NCI-H2029 treated with DMSO at 0.1 percent for 48 hours (cell line): ENCODE results near the gene CBFA2T2.
A peak's percentile ranks its signal among the peaks of the same experiment; 100 is the strongest.
"Not testable (repeated sequence)": the region's sequence is repeated elsewhere in the genome, so short reads cannot be mapped to it uniquely, and the experiment has no call there.

Source experiments
- DNase-seq: peaks from one replicate; lab custom pipeline; 2025; lab: John Stamatoyannopoulos, UW

Gene CBFA2T2

DNA sequence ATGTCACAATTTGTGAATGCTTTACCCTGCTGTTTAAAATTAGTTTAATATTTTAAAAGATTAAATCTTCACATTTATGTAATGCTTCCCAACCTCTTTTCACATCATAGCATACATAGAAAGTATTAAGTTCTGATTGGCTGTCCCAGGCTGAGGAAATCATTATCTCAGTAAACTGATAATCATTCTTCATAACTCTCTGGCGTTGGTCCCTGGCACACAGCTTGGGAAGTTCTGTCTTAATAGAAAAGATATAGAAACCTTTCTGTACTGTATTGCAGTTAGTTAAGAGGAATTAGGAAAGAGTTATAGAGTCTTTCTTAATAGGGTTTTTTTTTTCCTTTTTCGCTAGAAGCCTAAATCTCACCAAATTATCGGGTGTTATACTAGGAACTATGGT, 85.4 kb downstream of the CBFA2T2 start:
- DNase-seq: no peak

DNA sequence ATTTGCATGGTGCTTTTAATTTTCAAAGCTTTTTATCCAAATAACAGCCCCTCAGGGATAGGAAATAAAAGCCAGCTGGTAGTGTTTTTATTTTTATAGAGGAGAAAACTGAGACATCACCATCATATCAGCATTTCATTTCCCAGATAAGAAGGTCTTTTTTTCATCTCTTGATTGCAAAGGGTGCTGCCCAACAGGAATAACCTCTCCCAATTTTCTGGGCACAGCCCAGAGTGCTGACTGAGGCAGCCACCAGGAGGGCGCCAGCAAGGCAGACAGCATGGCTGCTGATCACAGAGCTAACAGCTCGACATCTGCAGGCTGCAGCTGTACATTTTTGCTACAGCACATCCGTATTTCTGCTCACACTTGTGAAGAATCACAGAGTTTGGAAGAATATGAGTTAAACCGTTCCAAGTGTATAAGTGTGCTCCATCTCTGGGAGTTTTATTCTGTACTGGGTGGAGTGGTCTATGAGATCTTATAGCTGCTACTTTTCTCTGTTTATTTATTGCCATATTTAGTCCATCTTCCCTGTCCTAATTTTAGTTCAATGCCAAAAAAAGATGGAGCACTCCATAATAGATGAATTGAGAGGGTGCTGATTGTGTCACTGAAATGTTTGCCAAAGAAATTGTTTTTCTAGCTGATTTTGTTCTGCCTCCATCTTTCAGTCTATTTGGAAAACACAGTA, 86.7 kb downstream of the CBFA2T2 start:
- DNase-seq: no peak

DNA sequence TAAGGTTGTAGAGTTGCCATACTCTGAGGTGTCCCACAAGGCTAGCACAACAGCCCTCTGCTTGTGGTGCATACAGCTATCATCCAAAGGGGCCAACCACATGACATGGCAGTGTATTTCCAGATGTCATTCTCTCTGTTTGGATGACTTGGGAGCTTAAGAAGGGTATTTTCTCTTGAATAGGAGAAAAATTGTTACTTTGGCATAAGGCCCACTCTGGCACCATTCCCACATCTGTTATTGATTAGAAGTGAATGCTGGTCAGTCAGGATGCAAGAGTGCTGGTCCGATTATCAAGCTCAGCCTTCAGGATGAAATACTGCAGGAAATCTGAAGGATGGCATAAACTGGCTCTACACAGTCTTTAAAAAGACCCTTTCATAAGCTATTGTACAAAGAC, 88.6 kb downstream of the CBFA2T2 start:
- no peak for DNase-seq

DNA sequence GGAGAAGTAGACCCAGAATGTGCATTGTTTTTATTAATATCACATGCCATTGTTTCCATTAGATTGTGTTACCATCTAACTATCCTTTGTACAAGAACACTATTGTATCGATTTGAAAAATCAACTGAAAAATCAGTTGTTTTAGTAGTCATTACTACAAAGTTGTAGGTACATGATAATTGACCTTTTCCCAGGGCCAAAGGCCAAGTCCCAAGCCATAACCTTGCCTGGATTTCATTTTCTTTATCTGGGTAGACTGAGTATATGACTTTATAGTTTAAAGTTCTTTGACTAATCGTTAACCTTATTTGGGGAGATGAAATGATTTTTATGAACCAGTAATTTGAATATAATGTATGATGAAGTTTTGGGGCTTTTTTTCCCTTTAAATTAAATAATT, 93.2 kb downstream of the CBFA2T2 start:
- DNase-seq: no peak

- DNase-seq: no peak
These were observed 95.1 kb downstream of the CBFA2T2 start for GRCh38 chr20:33584976-33585375.

- DNase-seq: no peak
These were observed 95.5 kb downstream of the CBFA2T2 start for GRCh38 chr20:33585413-33585812.

DNA sequence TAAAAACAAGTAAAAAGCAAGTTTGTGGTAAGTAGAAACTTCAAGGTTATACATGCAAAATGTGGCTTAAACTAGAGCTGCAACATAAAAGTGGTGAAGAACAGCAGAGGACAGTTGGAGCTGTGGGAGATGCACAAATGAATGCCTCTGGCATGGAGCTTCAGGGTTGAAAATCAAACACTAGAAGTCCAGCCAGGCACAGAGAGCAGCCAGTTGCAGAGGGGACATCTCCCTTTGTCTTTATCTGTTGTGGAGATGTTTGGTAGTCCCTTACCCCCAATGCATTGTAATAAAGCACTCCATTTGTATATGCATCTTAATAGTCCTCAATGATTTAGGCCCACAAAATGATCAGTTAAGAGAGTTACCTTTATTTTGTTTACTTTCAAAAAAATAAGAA, 99.2 kb downstream of the CBFA2T2 start:
- DNase-seq: peak; percentile 30

GRCh38 chr20:33591901-33592300, 102.0 kb downstream of the CBFA2T2 start:
- not testable (repeated sequence) for DNase-seq

DNA sequence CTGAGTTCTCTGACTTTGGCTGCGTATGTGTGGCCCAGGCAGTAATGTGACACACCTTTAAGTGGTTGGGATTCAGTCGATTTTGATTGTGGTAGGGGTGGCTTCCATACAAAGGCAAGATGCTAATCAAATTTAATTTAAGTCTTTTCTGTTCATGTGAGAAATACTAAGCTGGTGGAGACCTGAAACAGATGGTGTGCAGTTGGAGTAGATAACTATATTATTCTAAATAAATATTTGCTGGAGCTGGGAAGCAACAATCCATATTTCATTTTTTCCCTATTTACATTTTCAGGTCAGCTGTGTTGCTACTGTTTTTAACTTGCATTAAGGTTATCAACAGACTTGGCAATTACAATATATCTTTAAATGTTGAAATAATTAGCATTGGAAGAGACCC, 104.8 kb downstream of the CBFA2T2 start:
- DNase-seq: no peak

GRCh38 chr20:33600414-33600813, 110.5 kb downstream of the CBFA2T2 start:
- DNase-seq: no peak

GRCh38 chr20:33600981-33601380, 111.1 kb downstream of the CBFA2T2 start:
- no peak for DNase-seq

DNA sequence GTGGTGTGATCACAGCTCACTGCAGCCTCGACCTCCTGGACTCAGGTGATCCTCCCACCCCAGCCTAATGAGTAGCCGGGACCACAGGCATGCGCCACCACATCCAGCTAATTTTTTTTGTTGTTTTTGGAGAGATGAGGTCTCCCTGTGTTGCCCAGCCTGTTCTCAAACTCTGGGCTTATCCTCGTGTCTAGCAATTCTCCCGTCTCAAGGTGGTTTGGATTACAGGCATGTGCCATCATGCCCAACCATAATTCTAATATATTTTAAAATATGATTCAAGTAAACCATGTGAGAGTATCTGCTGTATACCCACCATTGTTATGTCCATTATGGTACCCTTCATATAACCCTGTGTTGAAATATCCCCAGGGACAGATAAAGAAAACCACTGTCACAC, 112.0 kb downstream of the CBFA2T2 start:
- no peak for DNase-seq

DNA sequence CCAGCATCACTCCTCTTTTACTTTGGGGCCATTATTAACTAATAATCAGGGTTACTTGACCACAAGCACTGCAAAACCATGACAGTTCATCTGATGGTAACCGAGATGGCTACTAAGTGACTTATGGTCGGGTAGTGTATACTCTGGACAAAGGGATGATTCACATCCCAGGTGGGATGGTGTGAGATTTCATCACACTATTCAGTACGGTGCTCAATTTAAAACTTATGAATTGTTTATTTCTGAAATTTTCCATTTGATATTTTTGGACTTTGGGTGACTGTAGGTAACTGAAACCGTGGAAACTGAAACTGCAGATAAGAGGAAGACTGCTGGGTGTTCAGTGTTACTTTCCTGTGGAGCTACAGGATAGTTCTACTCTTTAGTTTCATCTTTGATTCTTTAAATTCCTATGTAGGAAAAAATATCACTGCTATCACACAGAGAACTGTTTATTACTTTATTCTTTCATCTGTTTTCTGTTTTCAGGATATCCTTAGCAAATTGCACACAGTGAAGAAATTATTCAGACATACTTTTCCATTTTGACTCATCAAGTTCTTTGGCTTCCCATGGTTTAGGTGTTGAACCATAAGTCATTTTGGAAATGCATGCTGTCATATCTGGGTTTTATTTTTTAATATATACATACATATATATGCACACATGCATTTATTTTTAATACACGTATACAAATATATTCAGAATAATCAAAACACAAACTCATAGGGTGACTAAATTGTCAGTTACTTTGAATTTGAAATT, 113.1 kb downstream of the CBFA2T2 start:
- no peak for DNase-seq

GRCh38 chr20:33604084-33604990, 114.4 kb downstream of the CBFA2T2 start:
- DNase-seq: no peak

DNA sequence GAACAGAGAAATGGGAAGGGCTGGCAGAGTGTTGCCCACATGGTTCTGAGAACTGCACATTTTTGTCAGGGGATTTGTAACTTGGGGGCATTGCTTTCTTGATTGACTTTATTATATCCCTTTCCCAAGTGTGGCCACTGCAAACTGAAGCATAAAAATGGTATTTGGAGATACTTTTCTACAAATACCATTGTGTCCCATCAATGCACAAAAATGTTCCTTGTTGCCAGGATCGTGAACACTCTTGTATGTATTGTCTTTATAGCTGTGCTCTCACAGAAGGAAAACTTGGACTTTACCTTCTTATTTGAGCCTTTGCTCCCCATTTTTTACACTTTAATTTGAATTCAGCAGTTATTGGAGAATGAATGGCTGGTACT, 115.1 kb downstream of the CBFA2T2 start:
- DNase-seq: no peak

DNA sequence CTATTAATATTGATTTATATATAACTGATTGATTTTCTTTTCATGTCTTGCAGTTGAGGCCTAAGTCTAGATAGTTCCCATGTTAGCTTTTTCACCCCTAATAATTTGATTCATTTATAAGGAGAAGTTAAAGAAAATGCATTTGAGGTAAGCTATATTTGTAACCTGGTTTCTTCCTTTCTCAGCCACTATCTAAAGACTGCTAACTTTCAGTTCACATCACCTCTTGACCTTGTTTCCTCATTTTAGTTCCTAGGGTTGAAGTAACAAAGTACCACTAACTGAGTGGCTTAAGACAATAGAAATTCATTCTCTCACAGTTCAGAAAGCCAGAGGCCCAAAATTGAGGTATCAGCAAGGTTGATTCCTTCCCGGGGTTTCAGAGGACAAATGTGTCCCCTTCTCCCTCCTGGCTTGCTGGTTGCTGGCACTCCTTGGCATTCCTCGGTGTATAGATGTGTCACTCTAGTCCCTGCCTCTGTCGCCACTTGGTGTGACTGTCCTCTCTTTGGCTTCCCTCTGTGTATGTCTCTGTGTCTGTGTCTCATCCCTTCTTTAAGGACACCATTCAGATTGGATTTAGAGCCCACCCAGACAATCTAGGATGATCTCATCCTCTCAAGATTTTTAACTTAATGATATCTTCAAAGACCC, 116.3 kb downstream of the CBFA2T2 start:
- no peak for DNase-seq

GRCh38 chr20:33609504-33609903, 119.6 kb downstream of the CBFA2T2 start:
- no peak for DNase-seq

GRCh38 chr20:33611106-33611505, 121.2 kb downstream of the CBFA2T2 start:
- no peak for DNase-seq

GRCh38 chr20:33612001-33612400, 122.1 kb downstream of the CBFA2T2 start:
- DNase-seq: no peak

DNA sequence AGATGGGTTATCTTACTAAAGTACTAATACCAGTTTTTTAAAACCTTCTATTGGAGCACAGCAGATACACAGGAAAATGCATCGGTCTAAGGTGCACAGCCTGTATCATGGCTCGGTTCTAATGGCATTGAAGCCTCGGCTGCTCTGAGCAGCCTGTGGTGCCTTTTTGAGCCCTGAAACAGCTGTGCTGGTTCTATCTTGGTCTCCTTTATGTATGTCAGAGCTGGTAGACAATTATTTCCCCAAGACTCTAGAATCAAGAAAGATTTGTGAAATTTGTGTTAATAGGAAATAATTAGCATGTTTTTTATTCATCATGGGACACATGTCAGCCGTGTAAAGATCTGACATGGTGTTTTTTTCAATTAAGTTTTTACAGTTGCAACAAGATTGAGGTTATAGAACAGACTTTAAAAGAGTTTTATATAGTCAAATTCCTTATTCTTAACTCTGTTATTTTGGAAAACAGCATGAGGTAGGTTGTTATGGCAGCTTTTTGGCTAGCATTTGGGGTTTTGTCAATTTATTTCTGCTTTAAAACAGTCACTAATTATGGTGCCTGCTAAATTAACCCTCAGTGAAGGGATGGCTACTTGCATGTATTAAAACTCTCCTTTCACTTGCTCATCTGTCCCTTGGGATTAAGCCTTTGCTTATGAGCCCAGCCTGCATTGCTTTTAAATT, 132.0 kb downstream of the CBFA2T2 start:
- no peak for DNase-seq

DNA sequence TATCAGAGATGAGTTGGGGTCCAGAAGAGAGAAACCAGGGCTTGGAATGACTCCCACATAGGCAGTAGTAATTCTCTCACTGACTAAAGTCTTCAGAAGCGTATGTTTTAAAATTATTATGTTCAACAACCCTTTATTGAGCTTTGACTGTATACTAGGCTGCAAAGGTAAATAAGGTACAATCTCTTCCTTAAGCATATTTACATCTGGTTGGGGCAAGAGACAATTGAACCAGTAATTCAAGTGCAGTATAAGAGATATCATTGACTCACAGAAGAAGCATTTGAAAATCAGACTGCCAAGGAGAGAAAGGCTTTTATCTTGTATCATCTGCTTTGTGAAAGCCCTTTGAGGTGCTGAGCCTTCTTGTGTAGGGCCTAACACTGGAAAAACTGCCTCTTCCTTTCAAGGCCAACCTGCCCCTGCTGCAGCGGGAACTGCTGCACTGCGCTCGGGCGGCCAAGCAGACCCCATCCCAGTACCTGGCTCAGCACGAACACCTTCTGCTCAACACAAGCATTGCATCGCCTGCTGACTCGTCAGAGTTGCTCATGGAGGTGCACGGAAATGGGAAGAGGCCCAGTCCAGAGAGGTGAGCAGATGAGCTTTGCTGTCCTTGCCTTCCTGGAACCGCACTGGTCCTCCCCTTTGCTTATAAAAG, 132.9 kb downstream of the CBFA2T2 start:
- DNase-seq: no peak
